HG02588 (cell line): Measurements from ENCODE around the gene SYNGAP1.
"Not testable (repeated sequence)": the region's sequence is repeated elsewhere in the genome, so short reads cannot be mapped to it uniquely, and the experiment has no call there.

Experiments used
- ATAC-seq: cut with Tn5 transposase; IDR thresholded peaks from one replicate; pipeline ENCODE4 v1.9.1; 2021; ENCODE audit warnings: mild to moderate bottlenecking, moderate library complexity; ENCODE audit not compliant: unreplicated experiment

The SYNGAP1 gene

GRCh38 chr6:33419580-33420490 lies at the start of gene SYNGAP1:
Gene SYNGAP1 (plus strand): TSS chr6:33420065. CDS start chr6:33420265, 200 bp downstream.
- no peak for ATAC-seq

GRCh38 chr6:33371901-33372300 lies 48.0 kb upstream of the SYNGAP1 start:
- ATAC-seq, result not testable (repeated sequence)

- ATAC-seq, result no peak
Measured at GRCh38 chr6:33372526-33373123, 47.2 kb upstream of the SYNGAP1 start.

GRCh38 chr6:33373960-33374910 lies 45.6 kb upstream of the SYNGAP1 start:
- ATAC-seq, result no peak

GRCh38 chr6:33375143-33375671 lies 44.7 kb upstream of the SYNGAP1 start:
- ATAC-seq, result no peak

GRCh38 chr6:33377171-33377570 lies 42.7 kb upstream of the SYNGAP1 start:
- ATAC-seq, result no peak

- not testable (repeated sequence) for ATAC-seq
Measured at GRCh38 chr6:33379184-33379583, 40.7 kb upstream of the SYNGAP1 start.

- ATAC-seq, result no peak
Measured at GRCh38 chr6:33380272-33380981, 39.4 kb upstream of the SYNGAP1 start.

- ATAC-seq, result no peak
Measured at GRCh38 chr6:33383427-33384185, 36.3 kb upstream of the SYNGAP1 start.

GRCh38 chr6:33384581-33385020 lies 35.3 kb upstream of the SYNGAP1 start:
- no peak for ATAC-seq

GRCh38 chr6:33390173-33390572 lies 29.7 kb upstream of the SYNGAP1 start:
- ATAC-seq, result no peak

GRCh38 chr6:33390767-33391277 lies 29.0 kb upstream of the SYNGAP1 start:
- ATAC-seq, result no peak

- ATAC-seq, result peak; percentile 85
Measured at GRCh38 chr6:33391278-33391921, 28.5 kb upstream of the SYNGAP1 start, which contains the start of gene KIFC1. Gene KIFC1 (plus strand): TSS chr6:33391823. CDS start chr6:33391986, 163 bp downstream.

GRCh38 chr6:33391922-33392594 lies 27.8 kb upstream of the SYNGAP1 start:
- peak; percentile 9 for ATAC-seq

GRCh38 chr6:33392595-33392948 lies 27.3 kb upstream of the SYNGAP1 start:
- no peak for ATAC-seq

GRCh38 chr6:33392979-33393378 lies 26.9 kb upstream of the SYNGAP1 start:
- ATAC-seq, result no peak

GRCh38 chr6:33397541-33397940 lies 22.3 kb upstream of the SYNGAP1 start:
- ATAC-seq, result no peak

GRCh38 chr6:33398601-33399000 lies 21.3 kb upstream of the SYNGAP1 start:
- ATAC-seq, result not testable (repeated sequence)
